ENCODE measurements around the gene ZSCAN5A. TPM values are rescaled to one million over a fixed set of nuclear protein-coding genes. Genes with fewer than 3 reads are reported as not detected.

Gene ZSCAN5A
- total and polyA plus RNA-seq, 4 donors, result 1.7 to 13.8 (median 9.0) TPM

- Histone ChIP-seq H3K4me3 (ENCODE audit: low read length in 2 of 2) (no peak overlapping the region), H3K27ac (ENCODE audit: low read depth in 1 of 2, low read length in 2 of 2) (no peak overlapping the region), H3K4me1 (ENCODE audit: control insufficient read depth in 1 of 2, insufficient read depth in 2 of 2, low read length in 2 of 2) (no peaks in the 10 kb centered on the region), H3K36me3 (ENCODE audit: control insufficient read depth in 1 of 2, insufficient read depth in 2 of 2, low read length in 1 of 2) (no peaks in the 10 kb centered on the region), H3K27me3 (ENCODE audit: control insufficient read depth in 1 of 2, insufficient read depth in 2 of 2, low read length in 1 of 2) (no peaks in the 10 kb centered on the region), H3K9me3 (ENCODE audit: control insufficient read depth, low read length) (no peaks in the 10 kb centered on the region)
- intact Hi-C loops (cut with DNase I), result no loop called here
- ATAC-seq (ENCODE audit: low FRiP score), result no peak
- 92 to 93% methylated on average over 22 of the region's 22 CpGs for WGBS, 2 donors
- no peak for DNase-seq
These were observed 18.8 kb downstream of the ZSCAN5A start for GRCh38 chr19:56295531-56296455.

- Histone ChIP-seq H3K27me3 (ENCODE audit: control insufficient read depth in 1 of 2, insufficient read depth in 2 of 2, low read length in 1 of 2) (no peaks in the 10 kb centered on the region), H3K9me3 (ENCODE audit: control insufficient read depth, low read length) (no peaks in the 10 kb centered on the region), H3K4me3 (ENCODE audit: low read length in 2 of 2) (no peak overlapping the region), H3K36me3 (ENCODE audit: control insufficient read depth in 1 of 2, insufficient read depth in 2 of 2, low read length in 1 of 2) (no peaks in the 10 kb centered on the region), H3K27ac (ENCODE audit: low read depth in 1 of 2, low read length in 2 of 2) (no peak overlapping the region), H3K4me1 (ENCODE audit: control insufficient read depth in 1 of 2, insufficient read depth in 2 of 2, low read length in 2 of 2) (no peaks in the 10 kb centered on the region)
- intact Hi-C loops (cut with DNase I), result no loop called here
- WGBS, 2 donors, result 88 to 92% methylated on average over 4 of the region's 4 CpGs
- DNase-seq (no peak), ATAC-seq (ENCODE audit: low FRiP score) (no peak)
These were observed 20.1 kb downstream of the ZSCAN5A start for GRCh38 chr19:56294549-56294948.

GRCh38 chr19:56291867-56292266 is 22.8 kb downstream of the ZSCAN5A start:
- no peak for ATAC-seq (ENCODE audit: low FRiP score)
- WGBS, 2 donors, result 94 to 95% methylated on average over 6 of the region's 6 CpGs

GRCh38 chr19:56290104-56290503 is 24.5 kb downstream of the ZSCAN5A start:
- DNase-seq (no peak), ATAC-seq (ENCODE audit: low FRiP score) (no peak)
- H3K9me3 ChIP-seq (ENCODE audit: control insufficient read depth, low read length), result no peaks in the 10 kb centered on the region
- no peak overlapping the region for H3K4me3 ChIP-seq (ENCODE audit: low read length in 2 of 2)
- no peak overlapping the region for H3K27ac ChIP-seq (ENCODE audit: low read depth in 1 of 2, low read length in 2 of 2)
- intact Hi-C loops (cut with DNase I), result no loop called here
- no peaks in the 10 kb centered on the region for H3K27me3 ChIP-seq (ENCODE audit: control insufficient read depth in 1 of 2, insufficient read depth in 2 of 2, low read length in 1 of 2)
- no peaks in the 10 kb centered on the region for H3K4me1 ChIP-seq (ENCODE audit: control insufficient read depth in 1 of 2, insufficient read depth in 2 of 2, low read length in 2 of 2)
- no peaks in the 10 kb centered on the region for H3K36me3 ChIP-seq (ENCODE audit: control insufficient read depth in 1 of 2, insufficient read depth in 2 of 2, low read length in 1 of 2)

More at GRCh38 chr19:56291867-56292266, 22.8 kb downstream of the ZSCAN5A start:
- Histone ChIP-seq H3K4me3 (ENCODE audit: low read length in 2 of 2) (no peak overlapping the region), H3K27ac (ENCODE audit: low read depth in 1 of 2, low read length in 2 of 2) (no peak overlapping the region), H3K4me1 (ENCODE audit: control insufficient read depth in 1 of 2, insufficient read depth in 2 of 2, low read length in 2 of 2) (no peaks in the 10 kb centered on the region), H3K9me3 (ENCODE audit: control insufficient read depth, low read length) (no peaks in the 10 kb centered on the region), H3K27me3 (ENCODE audit: control insufficient read depth in 1 of 2, insufficient read depth in 2 of 2, low read length in 1 of 2) (no peaks in the 10 kb centered on the region), H3K36me3 (ENCODE audit: control insufficient read depth in 1 of 2, insufficient read depth in 2 of 2, low read length in 1 of 2) (no peaks in the 10 kb centered on the region)
- no peak for DNase-seq
- intact Hi-C loops (cut with DNase I), result no loop called here

GRCh38 chr19:56284746-56285145 is 29.9 kb downstream of the ZSCAN5A start:
- H3K4me1 ChIP-seq (ENCODE audit: control insufficient read depth in 1 of 2, insufficient read depth in 2 of 2, low read length in 2 of 2), result no peaks in the 10 kb centered on the region
- H3K4me3 ChIP-seq (ENCODE audit: low read length in 2 of 2), result no peak overlapping the region
- 92 to 94% methylated on average over 3 of the region's 3 CpGs for WGBS, 2 donors
- intact Hi-C loops (cut with DNase I), result no loop called here
- no peaks in the 10 kb centered on the region for H3K9me3 ChIP-seq (ENCODE audit: control insufficient read depth, low read length)
- ATAC-seq (ENCODE audit: low FRiP score) (no peak), DNase-seq (no peak)
- no peaks in the 10 kb centered on the region for H3K36me3 ChIP-seq (ENCODE audit: control insufficient read depth in 1 of 2, insufficient read depth in 2 of 2, low read length in 1 of 2)
- H3K27me3 ChIP-seq (ENCODE audit: control insufficient read depth in 1 of 2, insufficient read depth in 2 of 2, low read length in 1 of 2), result no peaks in the 10 kb centered on the region
- H3K27ac ChIP-seq (ENCODE audit: low read depth in 1 of 2, low read length in 2 of 2), result no peak overlapping the region

GRCh38 chr19:56282809-56283208 is 31.8 kb downstream of the ZSCAN5A start:
- intact Hi-C loops (cut with DNase I), result no loop called here
- Histone ChIP-seq H3K27ac (ENCODE audit: low read depth in 1 of 2, low read length in 2 of 2) (no peak overlapping the region), H3K4me3 (ENCODE audit: low read length in 2 of 2) (no peak overlapping the region), H3K9me3 (ENCODE audit: control insufficient read depth, low read length) (no peaks in the 10 kb centered on the region), H3K4me1 (ENCODE audit: control insufficient read depth in 1 of 2, insufficient read depth in 2 of 2, low read length in 2 of 2) (no peaks in the 10 kb centered on the region), H3K27me3 (ENCODE audit: control insufficient read depth in 1 of 2, insufficient read depth in 2 of 2, low read length in 1 of 2) (no peaks in the 10 kb centered on the region), H3K36me3 (ENCODE audit: control insufficient read depth in 1 of 2, insufficient read depth in 2 of 2, low read length in 1 of 2) (no peaks in the 10 kb centered on the region)
- DNase-seq (no peak), ATAC-seq (ENCODE audit: low FRiP score) (no peak)
- WGBS, 2 donors, result 94 to 98% methylated on average over 4 of the region's 4 CpGs

GRCh38 chr19:56273563-56274117 is 41.0 kb downstream of the ZSCAN5A start:
- no peaks in the 10 kb centered on the region for H3K9me3 ChIP-seq (ENCODE audit: control insufficient read depth, low read length)
- DNase-seq, result no peak
- intact Hi-C loops (cut with DNase I), result no loop called here
- no peak overlapping the region for H3K27ac ChIP-seq (ENCODE audit: low read depth in 1 of 2, low read length in 2 of 2)
- no peaks in the 10 kb centered on the region for H3K4me1 ChIP-seq (ENCODE audit: control insufficient read depth in 1 of 2, insufficient read depth in 2 of 2, low read length in 2 of 2)
- H3K27me3 ChIP-seq (ENCODE audit: control insufficient read depth in 1 of 2, insufficient read depth in 2 of 2, low read length in 1 of 2), result no peaks in the 10 kb centered on the region
- peaks cover 0 to 2% of the 10 kb centered on the region in 2 donors for H3K36me3 ChIP-seq (ENCODE audit: control insufficient read depth in 1 of 2, insufficient read depth in 2 of 2, low read length in 1 of 2)
- ATAC-seq (ENCODE audit: low FRiP score), result no peak
- 43 to 44% methylated on average over 6 of the region's 6 CpGs for WGBS, 2 donors
- H3K4me3 ChIP-seq (ENCODE audit: low read length in 2 of 2), result no peak overlapping the region

GRCh38 chr19:56272161-56272798 is 42.4 kb downstream of the ZSCAN5A start, which contains the start of gene EDDM13:
EDDM13 (plus strand) TSS chr19:56272748; CDS start chr19:56272835, 87 bp downstream.
- H3K36me3 ChIP-seq (ENCODE audit: control insufficient read depth in 1 of 2, insufficient read depth in 2 of 2, low read length in 1 of 2), result peaks cover 0 to 2% of the 10 kb centered on the region in 2 donors
- DNase-seq (no peak), ATAC-seq (ENCODE audit: low FRiP score) (no peak)
- H3K9me3 ChIP-seq (ENCODE audit: control insufficient read depth, low read length), result no peaks in the 10 kb centered on the region
- H3K4me1 ChIP-seq (ENCODE audit: control insufficient read depth in 1 of 2, insufficient read depth in 2 of 2, low read length in 2 of 2), result no peaks in the 10 kb centered on the region
- H3K27ac ChIP-seq (ENCODE audit: low read depth in 1 of 2, low read length in 2 of 2), result no peak within 1 kb of the TSS
- H3K27me3 ChIP-seq (ENCODE audit: control insufficient read depth in 1 of 2, insufficient read depth in 2 of 2, low read length in 1 of 2), result no peaks in the 10 kb centered on the region
- intact Hi-C loops (cut with DNase I), result no loop called here
- 77 to 82% methylated on average over 6 of the region's 6 CpGs for WGBS, 2 donors
- no peak within 1 kb of the TSS for H3K4me3 ChIP-seq (ENCODE audit: low read length in 2 of 2)

Measured in aorta (tissue), 5 donors.